ENCODE data around the gene AKAP6.

Gene AKAP6

DNA sequence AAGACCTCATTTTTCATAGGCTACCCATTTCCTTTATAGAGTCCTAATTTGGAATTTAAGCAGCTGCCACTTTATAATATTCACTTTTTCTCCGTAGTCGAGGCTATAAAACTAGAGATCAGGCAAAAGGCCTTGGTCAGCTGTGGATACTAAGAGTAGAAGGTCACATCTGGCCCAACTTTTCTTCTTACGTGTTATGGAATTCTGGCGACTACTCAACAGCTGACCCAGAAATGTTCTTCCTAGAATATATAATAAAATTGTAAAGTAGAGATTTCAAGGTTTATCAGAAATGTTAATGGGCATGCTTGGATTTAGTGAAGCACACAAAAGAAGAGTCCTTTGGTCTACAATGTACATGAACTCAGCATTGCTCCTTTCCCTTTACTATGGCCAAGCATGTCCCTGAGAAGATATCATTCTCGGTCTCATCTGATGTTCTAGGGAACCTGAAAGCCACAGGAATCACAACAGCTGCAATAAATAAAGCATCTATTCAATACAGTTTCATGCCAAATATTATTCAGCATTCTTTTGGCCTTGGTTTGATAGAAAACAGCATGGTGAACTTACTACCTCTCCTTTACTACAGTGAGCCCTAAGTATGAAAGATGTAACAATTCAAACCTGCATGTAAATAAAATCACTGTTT lies 348.2 kb downstream of the AKAP6 start:
- Histone ChIP-seq H3K27me3 (ENCODE audit: control insufficient read depth, insufficient read depth, low read length) (no peaks in the 10 kb centered on the region), H3K36me3 (ENCODE audit: control insufficient read depth, low read depth, low read length) (no peaks in the 10 kb centered on the region), H3K4me3 (ENCODE audit: low read length) (no peak overlapping the region), H3K27ac (ENCODE audit: low read length) (no peak overlapping the region), H3K4me1 (ENCODE audit: control insufficient read depth, low read depth, low read length) (peaks cover 5% of the 10 kb centered on the region), H3K9me3 (ENCODE audit: control insufficient read depth, low read depth, low read length) (no peaks in the 10 kb centered on the region), H3K9ac (ENCODE audit: low read length) (no peak overlapping the region)

GRCh38 chr14:32678088-32678487 lies 349.0 kb downstream of the AKAP6 start:
- H3K4me1 ChIP-seq (ENCODE audit: control insufficient read depth, low read depth, low read length): peaks cover 5% of the 10 kb centered on the region
- no peak overlapping the region for H3K4me3 ChIP-seq (ENCODE audit: low read length)
- H3K36me3 ChIP-seq (ENCODE audit: control insufficient read depth, low read depth, low read length): no peaks in the 10 kb centered on the region
- H3K9ac ChIP-seq (ENCODE audit: low read length): no peak overlapping the region
- H3K9me3 ChIP-seq (ENCODE audit: control insufficient read depth, low read depth, low read length): no peaks in the 10 kb centered on the region
- no peak overlapping the region for H3K27ac ChIP-seq (ENCODE audit: low read length)
- H3K27me3 ChIP-seq (ENCODE audit: control insufficient read depth, insufficient read depth, low read length): no peaks in the 10 kb centered on the region

GRCh38 chr14:32679927-32680612 lies 351.0 kb downstream of the AKAP6 start:
- H3K27ac ChIP-seq (ENCODE audit: low read length): no peak overlapping the region
- H3K9me3 ChIP-seq (ENCODE audit: control insufficient read depth, low read depth, low read length): no peaks in the 10 kb centered on the region
- H3K36me3 ChIP-seq (ENCODE audit: control insufficient read depth, low read depth, low read length): no peaks in the 10 kb centered on the region
- H3K9ac ChIP-seq (ENCODE audit: low read length): no peak overlapping the region
- peaks cover 5% of the 10 kb centered on the region for H3K4me1 ChIP-seq (ENCODE audit: control insufficient read depth, low read depth, low read length)
- no peaks in the 10 kb centered on the region for H3K27me3 ChIP-seq (ENCODE audit: control insufficient read depth, insufficient read depth, low read length)
- H3K4me3 ChIP-seq (ENCODE audit: low read length): no peak overlapping the region

DNA sequence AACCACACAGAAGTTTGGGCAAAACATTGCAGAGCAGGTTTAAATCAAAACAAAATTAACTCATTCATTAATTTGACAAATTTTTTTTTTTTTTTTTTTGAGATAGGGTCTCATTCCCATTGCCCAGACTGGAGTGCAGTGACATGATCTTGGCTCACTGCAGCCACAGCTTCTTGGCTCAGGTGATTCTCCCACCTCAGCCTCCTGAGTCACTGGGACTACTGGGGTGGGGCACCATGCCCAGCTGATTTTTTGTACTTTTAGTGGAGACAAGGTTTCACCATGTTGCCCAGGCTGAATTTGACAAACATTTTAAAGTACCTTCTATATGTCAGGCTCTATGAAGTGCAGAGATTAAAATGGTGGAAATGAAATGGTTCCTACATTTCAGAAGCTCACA lies 352.5 kb downstream of the AKAP6 start:
- no peaks in the 10 kb centered on the region for H3K27me3 ChIP-seq (ENCODE audit: control insufficient read depth, insufficient read depth, low read length)

DNA sequence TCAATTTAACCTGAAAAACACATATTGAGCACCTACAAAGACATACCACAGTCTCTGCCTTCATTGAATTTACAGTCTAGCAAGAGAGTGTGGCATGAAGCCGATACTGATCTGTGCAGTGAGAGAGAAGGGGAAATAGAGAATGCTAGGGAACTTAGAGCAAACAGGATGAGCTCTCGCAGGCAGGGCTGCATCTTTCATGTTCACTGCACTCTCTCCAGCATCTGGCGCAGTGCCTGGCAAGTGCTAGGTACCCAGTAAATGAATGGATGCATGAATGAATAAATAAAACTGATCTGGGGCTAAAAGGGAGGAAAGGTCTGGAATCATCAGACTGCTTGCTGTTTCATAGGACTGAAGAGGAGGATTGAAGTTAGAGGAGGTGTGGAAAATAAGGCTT lies 353.1 kb downstream of the AKAP6 start:
- peaks cover 5% of the 10 kb centered on the region for H3K4me1 ChIP-seq (ENCODE audit: control insufficient read depth, low read depth, low read length)
- no peak overlapping the region for H3K4me3 ChIP-seq (ENCODE audit: low read length)
- no peak overlapping the region for H3K9ac ChIP-seq (ENCODE audit: low read length)

More for the DNA sequence above, 352.5 kb downstream of the AKAP6 start:
- H3K4me1 ChIP-seq (ENCODE audit: control insufficient read depth, low read depth, low read length): peaks cover 5% of the 10 kb centered on the region
- H3K9ac ChIP-seq (ENCODE audit: low read length): no peak overlapping the region
- no peaks in the 10 kb centered on the region for H3K9me3 ChIP-seq (ENCODE audit: control insufficient read depth, low read depth, low read length)
- no peaks in the 10 kb centered on the region for H3K36me3 ChIP-seq (ENCODE audit: control insufficient read depth, low read depth, low read length)
- H3K4me3 ChIP-seq (ENCODE audit: low read length): no peak overlapping the region
- H3K27ac ChIP-seq (ENCODE audit: low read length): no peak overlapping the region

DNA sequence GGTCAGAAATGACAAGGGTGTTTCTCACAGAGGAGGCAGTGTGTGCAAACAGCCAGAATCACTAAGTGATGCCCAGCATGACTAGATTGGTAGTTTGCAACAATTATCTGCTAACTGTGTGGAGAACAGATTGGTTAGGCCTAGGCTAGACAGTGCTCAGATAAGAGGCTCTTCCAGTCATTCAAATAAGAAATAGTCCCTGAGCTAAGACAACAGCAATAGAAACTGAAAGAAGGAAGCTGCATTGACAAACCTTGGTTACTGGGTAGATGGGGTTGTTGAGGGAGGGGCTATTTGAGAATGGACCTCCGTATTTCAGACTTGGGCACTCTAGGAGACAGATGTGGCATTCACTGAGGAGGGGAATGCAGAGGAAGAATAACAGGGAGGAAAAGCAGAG lies 354.6 kb downstream of the AKAP6 start:
- Histone ChIP-seq H3K27ac (ENCODE audit: low read length) (no peak overlapping the region), H3K9ac (ENCODE audit: low read length) (no peak overlapping the region), H3K36me3 (ENCODE audit: control insufficient read depth, low read depth, low read length) (no peaks in the 10 kb centered on the region), H3K27me3 (ENCODE audit: control insufficient read depth, insufficient read depth, low read length) (no peaks in the 10 kb centered on the region), H3K9me3 (ENCODE audit: control insufficient read depth, low read depth, low read length) (no peaks in the 10 kb centered on the region), H3K4me1 (ENCODE audit: control insufficient read depth, low read depth, low read length) (peaks cover 5% of the 10 kb centered on the region), H3K4me3 (ENCODE audit: low read length) (no peak overlapping the region)

More for the DNA sequence above, 353.1 kb downstream of the AKAP6 start:
- Histone ChIP-seq H3K9me3 (ENCODE audit: control insufficient read depth, low read depth, low read length) (no peaks in the 10 kb centered on the region), H3K27ac (ENCODE audit: low read length) (no peak overlapping the region), H3K27me3 (ENCODE audit: control insufficient read depth, insufficient read depth, low read length) (no peaks in the 10 kb centered on the region), H3K36me3 (ENCODE audit: control insufficient read depth, low read depth, low read length) (no peaks in the 10 kb centered on the region)

DNA sequence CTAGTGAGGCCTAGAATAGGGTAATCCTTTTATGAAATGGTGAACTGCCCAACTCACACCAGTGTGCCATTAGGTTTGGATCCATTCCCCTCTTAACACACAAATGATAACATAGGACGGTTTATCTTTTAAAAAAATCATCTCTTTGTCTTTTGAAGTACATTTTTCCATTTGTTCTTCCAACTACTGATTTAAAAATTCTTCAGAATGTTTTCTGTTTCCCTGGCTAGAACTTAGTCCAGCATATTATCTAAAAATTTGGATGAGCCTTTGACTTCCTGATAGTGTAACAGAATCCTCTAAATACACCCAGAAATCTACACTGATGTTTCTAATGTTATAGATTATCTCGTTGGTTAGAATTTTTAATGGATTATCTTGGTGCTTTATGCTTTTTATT lies 359.8 kb downstream of the AKAP6 start:
- no peaks in the 10 kb centered on the region for H3K9me3 ChIP-seq (ENCODE audit: control insufficient read depth, low read depth, low read length)
- H3K27ac ChIP-seq (ENCODE audit: low read length): no peak overlapping the region
- H3K36me3 ChIP-seq (ENCODE audit: control insufficient read depth, low read depth, low read length): no peaks in the 10 kb centered on the region
- H3K4me1 ChIP-seq (ENCODE audit: control insufficient read depth, low read depth, low read length): no peaks in the 10 kb centered on the region
- no peaks in the 10 kb centered on the region for H3K27me3 ChIP-seq (ENCODE audit: control insufficient read depth, insufficient read depth, low read length)
- no peak overlapping the region for H3K4me3 ChIP-seq (ENCODE audit: low read length)
- no peak overlapping the region for H3K9ac ChIP-seq (ENCODE audit: low read length)

GRCh38 chr14:32692441-32692840 lies 363.3 kb downstream of the AKAP6 start:
- no peaks in the 10 kb centered on the region for H3K9me3 ChIP-seq (ENCODE audit: control insufficient read depth, low read depth, low read length)
- H3K27me3 ChIP-seq (ENCODE audit: control insufficient read depth, insufficient read depth, low read length): no peaks in the 10 kb centered on the region
- no peaks in the 10 kb centered on the region for H3K36me3 ChIP-seq (ENCODE audit: control insufficient read depth, low read depth, low read length)
- peaks cover 3% of the 10 kb centered on the region for H3K4me1 ChIP-seq (ENCODE audit: control insufficient read depth, low read depth, low read length)
- no peak overlapping the region for H3K4me3 ChIP-seq (ENCODE audit: low read length)
- no peak overlapping the region for H3K9ac ChIP-seq (ENCODE audit: low read length)
- H3K27ac ChIP-seq (ENCODE audit: low read length): no peak overlapping the region

DNA sequence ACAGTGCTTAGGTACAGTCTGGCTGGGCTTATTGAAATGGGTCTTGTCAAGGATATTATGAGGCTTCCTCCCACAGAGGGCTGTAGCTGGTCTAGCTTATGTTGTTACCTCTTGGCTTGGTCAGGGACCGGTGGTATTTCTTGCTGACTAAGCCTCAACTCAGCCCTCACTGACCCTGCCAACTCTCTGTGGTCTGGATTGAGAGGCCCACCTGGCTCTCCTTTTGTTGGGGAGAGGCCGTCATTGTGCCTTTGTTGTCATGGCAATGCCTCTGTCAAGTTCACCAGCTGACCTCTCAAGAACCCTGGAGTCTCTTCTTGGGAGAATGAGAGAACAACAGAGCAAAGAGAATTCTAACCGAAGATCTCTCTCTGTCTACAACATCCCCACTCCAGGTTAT lies 364.0 kb downstream of the AKAP6 start:
- no peak overlapping the region for H3K27ac ChIP-seq (ENCODE audit: low read length)
- no peak overlapping the region for H3K9ac ChIP-seq (ENCODE audit: low read length)
- no peak overlapping the region for H3K4me3 ChIP-seq (ENCODE audit: low read length)

DNA sequence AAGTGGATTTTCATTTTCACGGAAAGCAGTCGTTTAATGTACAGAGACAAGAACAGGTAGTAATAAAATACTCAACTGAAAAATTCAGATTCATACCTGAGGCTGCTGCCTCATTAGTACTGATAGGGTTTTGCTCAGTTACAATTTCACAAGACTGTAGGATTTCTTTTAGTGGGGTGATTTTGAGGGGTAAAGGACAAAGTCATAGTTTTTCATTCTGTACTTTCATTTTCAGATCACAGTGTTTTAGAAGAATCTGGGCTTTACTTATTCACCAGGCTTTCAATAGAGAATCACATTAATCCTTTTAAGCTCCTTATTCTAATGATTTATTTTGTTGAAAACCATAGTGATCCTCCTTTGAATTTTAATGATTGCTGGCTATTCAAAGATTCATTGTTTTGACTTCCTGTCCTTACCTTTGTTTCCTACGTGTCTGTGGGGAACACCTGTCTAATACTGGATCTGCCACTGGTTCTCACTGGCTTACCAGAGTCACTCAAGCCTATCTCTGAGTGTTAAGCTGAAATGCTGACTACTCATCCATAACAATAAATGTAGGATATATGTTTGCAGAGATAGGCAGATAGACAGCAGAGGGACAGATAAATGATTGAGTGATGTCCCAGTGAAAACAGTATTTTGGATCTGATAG lies 365.8 kb downstream of the AKAP6 start:
- Histone ChIP-seq H3K36me3 (ENCODE audit: control insufficient read depth, low read depth, low read length) (no peaks in the 10 kb centered on the region), H3K27me3 (ENCODE audit: control insufficient read depth, insufficient read depth, low read length) (no peaks in the 10 kb centered on the region), H3K9ac (ENCODE audit: low read length) (no peak overlapping the region), H3K4me3 (ENCODE audit: low read length) (no peak overlapping the region), H3K4me1 (ENCODE audit: control insufficient read depth, low read depth, low read length) (peaks cover 3% of the 10 kb centered on the region), H3K9me3 (ENCODE audit: control insufficient read depth, low read depth, low read length) (no peaks in the 10 kb centered on the region), H3K27ac (ENCODE audit: low read length) (no peak overlapping the region)

More for the DNA sequence above, 364.0 kb downstream of the AKAP6 start:
- Histone ChIP-seq H3K4me1 (ENCODE audit: control insufficient read depth, low read depth, low read length) (peaks cover 3% of the 10 kb centered on the region), H3K9me3 (ENCODE audit: control insufficient read depth, low read depth, low read length) (no peaks in the 10 kb centered on the region), H3K27me3 (ENCODE audit: control insufficient read depth, insufficient read depth, low read length) (no peaks in the 10 kb centered on the region), H3K36me3 (ENCODE audit: control insufficient read depth, low read depth, low read length) (no peaks in the 10 kb centered on the region)

- Histone ChIP-seq H3K4me3 (ENCODE audit: low read length) (no peak overlapping the region), H3K9me3 (ENCODE audit: control insufficient read depth, low read depth, low read length) (no peaks in the 10 kb centered on the region), H3K4me1 (ENCODE audit: control insufficient read depth, low read depth, low read length) (peaks cover 3% of the 10 kb centered on the region), H3K27me3 (ENCODE audit: control insufficient read depth, insufficient read depth, low read length) (no peaks in the 10 kb centered on the region), H3K27ac (ENCODE audit: low read length) (no peak overlapping the region), H3K36me3 (ENCODE audit: control insufficient read depth, low read depth, low read length) (no peaks in the 10 kb centered on the region), H3K9ac (ENCODE audit: low read length) (no peak overlapping the region)
Observed at GRCh38 chr14:32696325-32697091, 367.4 kb downstream of the AKAP6 start.

Measured in iPS-18a (cell line).